GM19455 (cell line): Measurements from ENCODE around the gene CDC37L1.

Experiments
- ATAC-seq: cut with Tn5 transposase; IDR thresholded peaks from one replicate; pipeline ENCODE4 v1.9.1; 2021; ENCODE audit not compliant: unreplicated experiment

CDC37L1 gene

GRCh38 chr9:4709380-4709779, 30.0 kb downstream of the CDC37L1 start:
- no peak for ATAC-seq

GRCh38 chr9:4713849-4714248, 34.5 kb downstream of the CDC37L1 start:
- ATAC-seq: no peak

GRCh38 chr9:4714266-4715016, 35.1 kb downstream of the CDC37L1 start:
- no peak for ATAC-seq

GRCh38 chr9:4716163-4716562, 36.8 kb downstream of the CDC37L1 start:
- no peak for ATAC-seq

GRCh38 chr9:4717815-4718214, 38.4 kb downstream of the CDC37L1 start:
- ATAC-seq: no peak

GRCh38 chr9:4718911-4719310, 39.5 kb downstream of the CDC37L1 start:
- ATAC-seq: no peak

GRCh38 chr9:4721736-4722135, 42.4 kb downstream of the CDC37L1 start:
- no peak for ATAC-seq

- ATAC-seq: no peak
These were observed 46.5 kb downstream of the CDC37L1 start for GRCh38 chr9:4725706-4726442.

- ATAC-seq: no peak
These were observed 48.2 kb downstream of the CDC37L1 start for GRCh38 chr9:4727593-4727992.

- ATAC-seq: no peak
These were observed 53.5 kb downstream of the CDC37L1 start for GRCh38 chr9:4732890-4733289.

- ATAC-seq: no peak
These were observed 54.8 kb downstream of the CDC37L1 start for GRCh38 chr9:4734150-4734549.

- no peak for ATAC-seq
These were observed 59.7 kb downstream of the CDC37L1 start for GRCh38 chr9:4738866-4739586.

GRCh38 chr9:4739587-4740387, 60.4 kb downstream of the CDC37L1 start:
- no peak for ATAC-seq

- no peak for ATAC-seq
These were observed 60.9 kb downstream of the CDC37L1 start for GRCh38 chr9:4740388-4740637.

GRCh38 chr9:4740638-4741364, 61.4 kb downstream of the CDC37L1 start, which contains the start of gene AK3:
Gene AK3, minus strand, starts transcription at chr9:4741202. Its CDS starts 115 bp downstream, at chr9:4741087.
- ATAC-seq: peak; percentile 93

- no peak for ATAC-seq
These were observed 62.2 kb downstream of the CDC37L1 start for GRCh38 chr9:4741365-4742089.

GRCh38 chr9:4742246-4742645, 62.9 kb downstream of the CDC37L1 start:
- ATAC-seq: no peak

- no peak for ATAC-seq
These were observed 63.9 kb downstream of the CDC37L1 start for GRCh38 chr9:4743131-4743875.
